Measurements from ENCODE around the gene DMAC2L. TPM values are rescaled to one million over a fixed set of nuclear protein-coding genes. Genes with fewer than 3 reads are reported as not detected.
A peak's percentile ranks its signal among the peaks of the same experiment; 100 is the strongest.
"Not testable (repeated sequence)": the region's sequence is repeated elsewhere in the genome, so short reads cannot be mapped to it uniquely, and the experiment has no call there.

DMAC2L gene
- total RNA-seq, 4 donors from 2014 or later, result 21.1 to 28.3 (median 22.1) TPM

DNA sequence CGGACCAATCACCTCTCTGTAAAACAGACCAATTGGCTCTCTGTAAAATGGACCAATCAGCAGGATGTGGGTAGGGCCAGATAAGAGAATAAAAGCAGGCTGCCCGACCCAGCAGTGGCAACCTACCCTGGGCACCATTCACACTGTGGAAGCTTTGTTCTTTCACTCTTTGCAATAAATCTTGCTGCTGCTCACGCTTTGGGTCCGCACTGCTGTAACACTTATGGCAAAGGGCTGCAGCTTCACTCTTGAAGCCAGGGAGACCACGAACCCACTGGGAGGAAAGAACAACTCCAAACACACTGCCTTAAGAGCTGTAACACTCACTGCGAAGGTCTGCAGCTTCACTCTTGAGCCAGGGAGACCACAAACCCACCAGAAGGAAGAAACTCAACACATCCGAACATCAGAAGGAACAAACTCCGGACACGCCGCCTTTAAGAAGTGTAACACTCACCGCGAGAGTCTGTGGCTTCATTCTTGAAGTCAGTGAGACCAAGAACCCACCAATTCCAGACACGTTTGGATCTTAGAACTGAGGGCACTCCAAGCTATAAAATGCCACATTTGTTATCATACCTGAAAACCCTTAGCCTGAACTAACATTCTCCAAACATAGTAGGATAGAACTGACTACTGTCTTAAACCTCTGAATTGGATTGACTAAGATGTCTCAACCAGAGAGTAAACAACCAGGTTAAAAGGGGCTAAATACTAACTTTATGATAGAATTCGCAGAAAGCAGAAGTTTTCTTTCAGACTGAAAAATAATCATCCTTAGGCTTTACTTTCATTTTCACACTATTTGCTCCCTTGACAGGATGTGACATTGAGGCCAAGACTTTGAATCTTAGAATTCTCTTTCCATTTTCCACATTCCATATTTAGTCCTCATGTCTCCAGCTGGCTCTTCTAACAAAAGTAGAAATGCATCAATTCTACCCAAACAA lies 50.9 kb downstream of the DMAC2L start:
- WGBS, 2 donors (ENCODE audit: low coverage in 1 of 2), result 71 to 72% methylated on average over 6 to 11 of the region's 14 CpGs
- peak; percentile 17 for ATAC-seq
- Histone ChIP-seq H3K27ac (peak overlapping the region in 3 of 4 donors; percentile 49 to 74 (median 57)), H3K27me3 (no peaks in the 10 kb centered on the region), H3K4me3 (peak overlapping the region; percentile 8 to 23), H3K4me1 (peaks cover 0 to 12% (median 5%) of the 10 kb centered on the region in 3 donors), H3K9me3 (no peaks in the 10 kb centered on the region), H3K36me3 (peaks cover 0 to 4% of the 10 kb centered on the region in 2 donors)
- TF ChIP-seq POLR2AphosphoS5 (IDR thresholded peaks at IDR 0.05) (no peak), EP300 (IDR thresholded peaks at IDR 0.05) (no peak), POLR2A (IDR thresholded peaks at IDR 0.05) (no peak)
- TF ChIP-seq, protein P1, sequence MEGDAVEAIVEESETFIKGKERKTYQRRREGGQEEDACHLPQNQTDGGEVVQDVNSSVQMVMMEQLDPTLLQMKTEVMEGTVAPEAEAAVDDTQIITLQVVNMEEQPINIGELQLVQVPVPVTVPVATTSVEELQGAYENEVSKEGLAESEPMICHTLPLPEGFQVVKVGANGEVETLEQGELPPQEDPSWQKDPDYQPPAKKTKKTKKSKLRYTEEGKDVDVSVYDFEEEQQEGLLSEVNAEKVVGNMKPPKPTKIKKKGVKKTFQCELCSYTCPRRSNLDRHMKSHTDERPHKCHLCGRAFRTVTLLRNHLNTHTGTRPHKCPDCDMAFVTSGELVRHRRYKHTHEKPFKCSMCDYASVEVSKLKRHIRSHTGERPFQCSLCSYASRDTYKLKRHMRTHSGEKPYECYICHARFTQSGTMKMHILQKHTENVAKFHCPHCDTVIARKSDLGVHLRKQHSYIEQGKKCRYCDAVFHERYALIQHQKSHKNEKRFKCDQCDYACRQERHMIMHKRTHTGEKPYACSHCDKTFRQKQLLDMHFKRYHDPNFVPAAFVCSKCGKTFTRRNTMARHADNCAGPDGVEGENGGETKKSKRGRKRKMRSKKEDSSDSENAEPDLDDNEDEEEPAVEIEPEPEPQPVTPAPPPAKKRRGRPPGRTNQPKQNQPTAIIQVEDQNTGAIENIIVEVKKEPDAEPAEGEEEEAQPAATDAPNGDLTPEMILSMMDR (IDR thresholded peaks at IDR 0.05), result no peak

DNA sequence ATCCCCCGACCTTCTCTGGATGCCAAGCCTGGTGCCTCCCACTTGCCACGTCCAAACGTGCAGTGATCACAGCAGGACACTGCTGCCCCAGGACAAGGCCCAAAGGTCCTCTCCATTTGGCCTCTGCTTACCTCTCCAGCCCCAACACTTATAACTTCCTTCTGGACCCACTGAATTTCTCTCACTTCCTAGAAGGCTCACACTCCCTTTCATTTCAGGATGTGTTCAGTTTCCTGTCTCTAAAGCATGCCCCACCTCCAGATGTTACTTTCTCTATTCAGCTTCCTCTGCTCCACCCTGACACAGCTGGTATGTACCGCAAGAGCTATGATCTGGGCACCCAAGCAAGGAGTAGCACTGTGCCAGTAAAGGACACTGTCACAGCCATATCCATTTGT lies 51.6 kb downstream of the DMAC2L start:
- peak overlapping the region; percentile 8 to 23 for H3K4me3 ChIP-seq

DNA sequence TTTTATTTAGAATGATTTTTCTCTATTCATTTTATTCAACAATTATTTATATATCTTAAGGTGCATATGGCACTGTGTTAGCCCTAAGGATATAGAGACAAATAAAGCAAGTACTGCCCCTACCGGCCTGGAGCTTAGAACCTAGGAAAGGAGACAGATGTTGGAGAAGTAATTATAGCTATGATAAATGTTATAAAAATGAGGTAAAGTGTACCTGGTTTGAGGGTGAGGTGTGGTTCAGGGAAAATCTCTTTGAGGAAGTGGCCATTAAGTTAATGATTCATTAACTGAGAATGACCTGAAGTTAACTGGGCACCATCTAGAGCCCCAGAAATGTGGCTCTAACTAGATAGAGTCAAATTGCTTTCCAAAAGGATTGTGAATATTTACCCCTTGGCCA lies 52.7 kb downstream of the DMAC2L start:
- 100% methylated on average over 1 of the region's 1 CpG; no CpG with 5 or more reads in 1 of the 2 donors for WGBS, 2 donors (ENCODE audit: low coverage in 1 of 2)
- no peaks in the 10 kb centered on the region for H3K27me3 ChIP-seq

More for the DNA sequence above, 51.6 kb downstream of the DMAC2L start:
- no peaks in the 10 kb centered on the region for H3K36me3 ChIP-seq
- peak overlapping the region in 3 of 4 donors; percentile 49 to 74 (median 57) for H3K27ac ChIP-seq
- no peaks in the 10 kb centered on the region for H3K27me3 ChIP-seq
- peak; percentile 81 for ATAC-seq
- H3K4me1 ChIP-seq, result peaks cover 0 to 12% (median 5%) of the 10 kb centered on the region in 3 donors
- TF ChIP-seq, protein P1 (IDR thresholded peaks at IDR 0.05), result no peak
- TF ChIP-seq EP300 (IDR thresholded peaks at IDR 0.05) (no peak), POLR2A (IDR thresholded peaks at IDR 0.05) (no peak), POLR2AphosphoS5 (IDR thresholded peaks at IDR 0.05) (no peak)
- WGBS, 2 donors (ENCODE audit: low coverage in 1 of 2), result 8 to 21% methylated on average over 2 to 3 of the region's 4 CpGs
- H3K9me3 ChIP-seq, result no peaks in the 10 kb centered on the region

DNA sequence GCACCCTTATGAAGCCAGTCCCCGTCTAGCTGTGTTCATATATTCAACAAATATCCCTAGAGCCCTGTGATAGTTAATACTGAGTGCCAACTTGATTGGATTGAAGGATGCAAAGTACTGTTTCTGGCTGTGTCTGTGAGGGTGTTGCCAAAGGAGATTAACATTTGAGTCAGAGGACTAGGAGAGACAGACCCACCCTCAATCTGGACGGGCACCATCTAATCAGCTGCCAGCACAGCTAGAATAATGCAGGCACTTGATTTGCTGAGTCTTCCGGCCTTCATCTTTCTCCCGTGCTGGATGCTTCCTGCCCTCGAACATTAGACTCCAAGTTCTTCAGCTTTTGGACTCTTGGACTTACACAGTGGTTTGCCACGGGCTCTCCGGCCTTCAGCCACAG lies 53.4 kb downstream of the DMAC2L start:
- H3K27me3 ChIP-seq, ATAC-seq, H3K4me3 ChIP-seq, H3K27ac ChIP-seq, H3K36me3 ChIP-seq, H3K9me3 ChIP-seq: not testable (repeated sequence)
- 81 to 83% methylated on average over 1 to 3 of the region's 7 CpGs for WGBS, 2 donors (ENCODE audit: low coverage in 1 of 2)
- peaks cover 0 to 12% (median 5%) of the 10 kb centered on the region in 3 donors for H3K4me1 ChIP-seq

More for the DNA sequence above, 52.7 kb downstream of the DMAC2L start:
- peaks cover 0 to 12% (median 5%) of the 10 kb centered on the region in 3 donors for H3K4me1 ChIP-seq
- H3K36me3 ChIP-seq, result no peaks in the 10 kb centered on the region
- ATAC-seq, result no peak
- TF ChIP-seq, protein P1 (IDR thresholded peaks at IDR 0.05), result no peak
- no peak for TF ChIP-seq POLR2A (IDR thresholded peaks at IDR 0.05)
- no peak for TF ChIP-seq POLR2AphosphoS5 (IDR thresholded peaks at IDR 0.05)
- TF ChIP-seq EP300 (IDR thresholded peaks at IDR 0.05), result no peak
- no peaks in the 10 kb centered on the region for H3K9me3 ChIP-seq
- H3K27ac ChIP-seq, result no peak overlapping the region
- H3K4me3 ChIP-seq, result no peak overlapping the region

DNA sequence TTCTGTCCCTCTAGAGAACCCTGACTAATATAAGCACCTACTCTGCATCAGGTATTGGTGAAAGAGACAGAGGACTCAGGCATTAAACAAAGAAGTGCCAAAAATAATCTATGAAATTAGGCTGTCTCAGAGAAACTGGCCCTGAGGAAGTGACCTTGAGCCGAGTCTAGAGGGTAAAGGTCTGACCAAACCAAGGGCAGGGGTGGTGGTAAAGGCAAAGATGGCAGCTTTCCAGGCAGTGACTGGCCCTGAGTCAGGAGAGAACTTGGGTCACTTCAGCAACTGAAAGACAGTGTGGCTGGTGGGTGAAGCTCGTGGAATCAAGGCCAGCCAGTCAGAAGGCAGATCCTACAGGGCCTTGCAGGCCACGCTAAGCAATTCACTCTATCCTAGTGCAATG lies 54.0 kb downstream of the DMAC2L start:
- no peak overlapping the region for H3K27ac ChIP-seq
- TF ChIP-seq, protein P1 (IDR thresholded peaks at IDR 0.05), result no peak
- TF ChIP-seq EP300 (IDR thresholded peaks at IDR 0.05) (no peak), POLR2AphosphoS5 (IDR thresholded peaks at IDR 0.05) (no peak), POLR2A (IDR thresholded peaks at IDR 0.05) (no peak)
- H3K36me3 ChIP-seq, result no peaks in the 10 kb centered on the region
- 88 to 94% methylated on average over 3 of the region's 3 CpGs for WGBS, 2 donors (ENCODE audit: low coverage in 1 of 2)
- H3K4me3 ChIP-seq, result no peak overlapping the region
- ATAC-seq, result no peak
- peaks cover 0 to 12% (median 5%) of the 10 kb centered on the region in 3 donors for H3K4me1 ChIP-seq
- no peaks in the 10 kb centered on the region for H3K27me3 ChIP-seq
- H3K9me3 ChIP-seq, result no peaks in the 10 kb centered on the region

Measured in gastroesophageal sphincter (tissue), 4 donors.